Colonic mucosa (tissue), 4 donors: Measurements from ENCODE around the gene PDE4D. TPM values are rescaled to one million over a fixed set of nuclear protein-coding genes. Genes with fewer than 3 reads are reported as not detected.
"Not testable (repeated sequence)": the region's sequence is repeated elsewhere in the genome, so short reads cannot be mapped to it uniquely, and the experiment has no call there.

Experiments
- DNase-seq: peaks from one replicate; pipeline ENCODE4 v3.0.0-alpha.2; 2020
- H3K27ac ChIP-seq: fragments of 200-600 bp; one replicate; pipeline ENCODE4 v1.8.0; 2021
- H3K27me3 ChIP-seq: fragments of 200-600 bp; one replicate; pipeline ENCODE4 v1.8.0; 2021
- H3K36me3 ChIP-seq: fragments of 200-600 bp; one replicate; pipeline ENCODE4 v1.8.0; 2021
- H3K4me1 ChIP-seq: fragments of 200-600 bp; one replicate; pipeline ENCODE4 v1.8.0; 2021; ENCODE audit warnings: mild to moderate bottlenecking
- H3K4me3 ChIP-seq: fragments of 200-600 bp; one replicate; pipeline ENCODE4 v1.8.0; 2021
- H3K9ac ChIP-seq, 2 donors: one replicate each; pipeline ENCODE4 v1.7.0; 2013; ENCODE audit warnings: control low read depth in 2 of 2, low read depth in 2 of 2, low read length in 2 of 2
- H3K9me3 ChIP-seq: fragments of 200-600 bp; one replicate; pipeline ENCODE4 v1.8.0; 2021
- CTCF ChIP-seq: fragments of 200-600 bp; IDR thresholded peaks from one replicate; pipeline ENCODE4 v1.8.0; 2022; ENCODE audit warnings: antibody characterized with exemption, mild to moderate bottlenecking
- intact Hi-C: fragments of 100-400 bp; cut with DNase I; formaldehyde crosslinking; loops from one replicate; pipeline ENCODE4 v1.14.1; 2022
- total RNA-seq, 2 donors: library from RNA; stranded (reverse); fragmentation: NEBNext Ultra II Directional in 1 of 2; extraction: Animal tissue kit (Norgen Biotek cat#: 25700) in 1 of 2; gene quantifications; one replicate each; pipeline ENCODE4 v1.2.1, GENCODE V29; 2021
- donor health status: healthy.
- donor health status: DM: no; HTN: no; CAD: no.
- donor health status: DM: no; HTN: no; CAD: no.

PDE4D gene
- total RNA-seq, 2 donors from 2014 or later, result 23.1 to 53.7 TPM

- no peak for TF ChIP-seq CTCF
- Histone ChIP-seq H3K36me3 (no peaks in the 10 kb centered on the region), H3K27me3 (no peaks in the 10 kb centered on the region), H3K27ac (no peak overlapping the region), H3K9me3 (no peaks in the 10 kb centered on the region), H3K4me1 (no peaks in the 10 kb centered on the region), H3K9ac (no peak overlapping the region), H3K4me3 (no peak overlapping the region)
- intact Hi-C loops, result no loop called here
- no peak for DNase-seq
Measured at GRCh38 chr5:59786334-59786805, 107.2 kb downstream of the PDE4D start.

DNA sequence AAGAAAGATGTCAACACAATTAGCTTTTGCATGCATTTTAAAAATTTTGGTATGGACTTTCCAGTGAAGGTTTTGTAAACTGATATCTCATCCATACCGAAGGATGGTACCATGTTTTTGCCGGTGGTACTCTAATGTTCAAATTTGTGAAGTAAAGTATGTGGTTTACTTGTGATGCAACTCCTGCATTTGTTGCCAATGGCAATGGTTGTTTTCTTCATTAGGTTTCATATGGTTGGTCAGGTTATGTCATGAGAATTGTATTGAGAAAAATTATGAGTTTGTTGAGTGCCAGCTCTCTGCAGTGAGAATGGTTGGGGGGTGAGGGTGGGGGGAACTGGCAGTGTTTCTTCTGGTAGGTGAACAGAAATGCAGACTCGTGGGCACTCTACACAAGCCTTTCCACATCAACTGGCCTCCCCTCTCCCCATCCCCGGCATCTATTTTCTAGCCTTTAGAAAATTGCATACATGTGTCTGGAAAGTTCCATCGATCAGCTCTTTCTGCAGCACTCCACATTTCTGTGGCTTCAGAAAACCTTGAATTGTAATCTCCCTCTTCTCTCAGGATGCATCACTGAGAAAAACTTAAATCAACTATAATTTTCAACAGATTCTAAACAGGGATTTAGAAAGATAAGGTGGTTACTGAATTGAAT, 107.7 kb downstream of the PDE4D start:
- no peak for DNase-seq
- intact Hi-C loops, result no loop called here
- Histone ChIP-seq H3K4me3 (no peak overlapping the region), H3K27ac (no peak overlapping the region), H3K4me1 (no peaks in the 10 kb centered on the region), H3K27me3 (no peaks in the 10 kb centered on the region), H3K9me3 (no peaks in the 10 kb centered on the region), H3K36me3 (no peaks in the 10 kb centered on the region), H3K9ac (no peak overlapping the region)
- TF ChIP-seq CTCF, result no peak

- H3K27ac ChIP-seq, H3K36me3 ChIP-seq, H3K4me3 ChIP-seq, H3K4me1 ChIP-seq, H3K9ac ChIP-seq, intact Hi-C loops, H3K27me3 ChIP-seq, DNase-seq, H3K9me3 ChIP-seq: not testable (repeated sequence)
Measured at GRCh38 chr5:59784708-59785107, 108.8 kb downstream of the PDE4D start.

DNA sequence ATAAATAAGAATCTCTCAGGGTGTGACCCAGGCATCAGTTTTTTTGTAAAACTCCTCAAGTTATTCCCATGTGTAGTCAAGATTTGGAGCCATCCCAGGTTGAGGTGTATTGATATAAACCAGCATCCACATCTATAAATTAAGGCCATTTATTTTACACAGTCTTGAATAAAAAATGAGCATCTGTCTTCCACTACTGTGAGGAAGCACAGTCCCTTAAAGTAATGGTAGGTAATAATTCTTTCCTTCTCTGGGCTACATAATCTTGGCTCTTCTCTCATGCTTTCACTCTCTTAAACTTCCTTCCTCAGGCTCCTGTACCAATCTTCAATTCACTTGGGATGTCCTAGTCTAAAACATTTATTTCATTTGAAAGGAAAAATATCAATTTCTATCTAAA, 110.3 kb downstream of the PDE4D start:
- Histone ChIP-seq H3K9me3 (no peaks in the 10 kb centered on the region), H3K27ac (no peak overlapping the region), H3K27me3 (no peaks in the 10 kb centered on the region), H3K4me1 (no peaks in the 10 kb centered on the region), H3K4me3 (no peak overlapping the region), H3K36me3 (no peaks in the 10 kb centered on the region), H3K9ac (no peak overlapping the region)
- intact Hi-C loops, result no loop called here
- TF ChIP-seq CTCF, result no peak
- DNase-seq, result no peak

DNA sequence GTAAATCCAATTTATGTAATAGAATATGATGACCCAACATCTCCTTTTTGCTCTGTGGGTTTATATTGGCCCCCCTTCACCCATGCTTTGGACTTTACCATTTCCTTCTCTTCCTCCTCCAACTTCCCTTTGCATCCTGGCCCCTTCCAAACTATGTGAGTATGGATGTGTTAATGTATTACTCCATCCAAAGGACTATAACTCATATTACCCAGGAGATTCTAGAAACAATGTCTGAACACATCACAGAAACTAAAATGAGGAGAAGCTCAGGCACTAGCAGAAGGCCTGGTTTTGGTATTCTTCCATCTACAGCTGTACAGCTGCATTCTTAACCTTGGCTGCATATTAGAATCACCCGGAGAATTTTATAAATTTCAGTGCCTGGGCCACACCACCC, 110.7 kb downstream of the PDE4D start:
- no peak for TF ChIP-seq CTCF
- no peaks in the 10 kb centered on the region for H3K9me3 ChIP-seq
- H3K9ac ChIP-seq, result no peak overlapping the region
- DNase-seq, result no peak
- no peak overlapping the region for H3K27ac ChIP-seq
- H3K4me1 ChIP-seq, result no peaks in the 10 kb centered on the region
- H3K27me3 ChIP-seq, result no peaks in the 10 kb centered on the region
- no peak overlapping the region for H3K4me3 ChIP-seq
- intact Hi-C loops, result no loop called here
- no peaks in the 10 kb centered on the region for H3K36me3 ChIP-seq

- H3K9me3 ChIP-seq, result no peaks in the 10 kb centered on the region
Measured at GRCh38 chr5:59779453-59779852, 114.1 kb downstream of the PDE4D start.

More at GRCh38 chr5:59779453-59779852, 114.1 kb downstream of the PDE4D start:
- Histone ChIP-seq H3K27me3 (no peaks in the 10 kb centered on the region), H3K4me3 (no peak overlapping the region), H3K36me3 (no peaks in the 10 kb centered on the region), H3K27ac (no peak overlapping the region), H3K4me1 (no peaks in the 10 kb centered on the region), H3K9ac (no peak overlapping the region)
- intact Hi-C loops, result no loop called here
- no peak for TF ChIP-seq CTCF
- no peak for DNase-seq
